Measurements from ENCODE around the gene HHAT.

- no peak for TF ChIP-seq CTCF (IDR thresholded peaks at IDR 0.05)
- no peak for TF ChIP-seq ZFX (IDR thresholded peaks at IDR 0.05; ENCODE audit: borderline replicate concordance)
These were observed 56.5 kb downstream of the HHAT start for GRCh38 chr1:210385228-210385627.

All from 22Rv1 (cell line).